Testis (tissue), 2 donors: ENCODE data around the gene CCNE1.

Source experiments
- CTCF ChIP-seq, 3 experiments: fragments of 450-650 bp in 2 of 3; fragments of 200-600 bp in 1 of 3; sonication (generic) in 1 of 3; IDR thresholded peaks; one replicate each; pipeline ENCODE4 v1.5.1; 2016 to 2019; ENCODE audit warnings: antibody characterized with exemption in 3 of 3, mild to moderate bottlenecking in 2 of 3, moderate library complexity in 1 of 3
- POLR2A ChIP-seq: fragments of 450-650 bp; IDR thresholded peaks from one replicate; pipeline ENCODE4 v1.6.1; 2017; ENCODE audit warnings: antibody characterized with exemption, mild to moderate bottlenecking, moderate library complexity

GRCh38 chr19:29834991-29835846, 23.4 kb downstream of the CCNE1 start:
- no peak for TF ChIP-seq POLR2A
- TF ChIP-seq CTCF (IDR thresholded peaks at IDR 0.05): no peak
